HG02571 (cell line): Measurements from ENCODE around the gene CHRDL2.

ENCODE experiments used
- ATAC-seq: cut with Tn5 transposase; IDR thresholded peaks from one replicate; pipeline ENCODE4 v1.9.1; 2021; ENCODE audit warnings: mild to moderate bottlenecking, moderate library complexity; ENCODE audit not compliant: unreplicated experiment

CHRDL2 gene

DNA sequence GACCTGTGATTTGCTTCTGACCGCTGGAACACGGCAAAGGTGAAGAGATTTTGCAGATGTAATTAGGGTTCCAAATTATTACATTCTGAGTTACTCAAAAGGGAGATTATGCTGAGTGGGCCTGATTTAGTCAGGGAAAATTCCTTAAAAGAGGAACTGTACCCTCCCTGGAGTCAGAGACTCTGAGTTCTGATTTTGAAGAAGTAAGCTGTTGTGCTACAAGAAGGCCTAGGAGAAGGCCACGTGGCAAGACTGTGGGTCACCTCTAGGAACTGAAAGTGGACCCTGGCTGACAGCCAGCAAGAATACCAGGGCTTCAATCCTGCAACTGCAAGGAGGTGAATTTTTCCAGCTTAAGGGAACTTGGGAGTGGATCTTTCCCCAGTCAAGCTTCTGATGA is 45.3 kb downstream of the CHRDL2 start:
- no peak for ATAC-seq

DNA sequence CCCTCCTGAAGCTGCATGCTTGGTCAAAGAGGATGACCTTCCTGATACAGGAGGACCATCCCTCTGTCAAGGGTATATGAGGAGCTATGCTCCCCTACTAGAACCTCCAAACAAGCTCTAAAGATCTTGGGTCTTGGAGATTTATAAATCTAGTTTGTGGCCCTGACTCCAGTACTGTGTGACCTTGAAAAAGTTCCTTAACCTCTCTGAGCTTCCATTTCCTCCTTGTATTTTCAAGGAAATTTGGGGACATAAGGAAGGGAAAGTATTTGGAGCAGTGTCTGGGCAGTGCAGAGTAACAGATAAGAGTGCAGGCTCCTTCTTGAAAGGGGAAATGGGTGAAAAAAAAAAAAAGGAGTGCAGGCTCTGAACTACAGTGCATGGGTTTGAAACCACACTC is 45.9 kb downstream of the CHRDL2 start:
- no peak for ATAC-seq

DNA sequence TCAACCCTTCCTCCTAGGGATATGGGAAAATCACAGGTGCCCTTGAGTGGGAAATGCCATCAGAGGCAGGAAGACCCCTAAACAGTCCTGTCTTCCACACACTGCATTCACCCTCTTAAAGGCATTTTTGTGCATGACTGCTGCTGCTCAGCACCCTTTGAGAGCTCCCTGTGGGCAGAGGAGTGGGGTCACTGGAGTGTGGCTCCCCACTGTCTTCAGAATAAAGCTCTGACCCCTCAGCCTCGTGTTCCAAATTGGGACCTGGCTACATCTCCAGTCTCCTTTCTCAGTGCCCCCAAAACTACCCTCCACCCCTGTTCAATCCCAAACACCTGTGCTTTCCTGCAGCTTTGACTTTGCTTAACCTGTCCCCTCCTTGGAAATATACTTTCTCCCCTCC is 46.6 kb downstream of the CHRDL2 start:
- ATAC-seq: no peak

DNA sequence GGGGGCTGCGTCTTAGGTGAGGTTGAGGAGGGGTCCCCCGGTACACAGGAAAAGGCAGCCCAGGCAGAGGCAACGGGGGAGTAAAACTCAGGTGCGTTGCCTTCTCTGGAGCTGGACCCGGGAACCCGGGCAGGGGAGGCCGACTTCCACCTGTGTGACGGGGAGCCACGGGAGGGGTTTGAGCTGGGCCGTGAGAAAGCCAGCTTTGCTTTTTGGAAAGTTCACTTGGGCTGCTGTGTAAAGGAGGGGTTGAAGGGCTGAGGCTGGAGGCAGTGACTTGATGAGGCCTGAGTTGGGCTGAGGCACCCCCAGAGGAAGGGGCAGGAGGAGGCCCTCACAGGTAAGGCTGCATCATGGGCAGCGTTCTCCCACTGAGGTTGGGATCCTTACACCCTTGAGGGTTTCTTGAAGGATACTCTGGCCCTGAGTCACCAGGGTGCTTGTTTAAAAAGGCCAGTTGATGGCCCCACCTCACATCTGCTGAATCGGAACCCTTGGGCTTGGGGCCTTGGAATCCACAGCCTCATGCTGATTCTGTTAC is 47.2 kb downstream of the CHRDL2 start:
- ATAC-seq: no peak

DNA sequence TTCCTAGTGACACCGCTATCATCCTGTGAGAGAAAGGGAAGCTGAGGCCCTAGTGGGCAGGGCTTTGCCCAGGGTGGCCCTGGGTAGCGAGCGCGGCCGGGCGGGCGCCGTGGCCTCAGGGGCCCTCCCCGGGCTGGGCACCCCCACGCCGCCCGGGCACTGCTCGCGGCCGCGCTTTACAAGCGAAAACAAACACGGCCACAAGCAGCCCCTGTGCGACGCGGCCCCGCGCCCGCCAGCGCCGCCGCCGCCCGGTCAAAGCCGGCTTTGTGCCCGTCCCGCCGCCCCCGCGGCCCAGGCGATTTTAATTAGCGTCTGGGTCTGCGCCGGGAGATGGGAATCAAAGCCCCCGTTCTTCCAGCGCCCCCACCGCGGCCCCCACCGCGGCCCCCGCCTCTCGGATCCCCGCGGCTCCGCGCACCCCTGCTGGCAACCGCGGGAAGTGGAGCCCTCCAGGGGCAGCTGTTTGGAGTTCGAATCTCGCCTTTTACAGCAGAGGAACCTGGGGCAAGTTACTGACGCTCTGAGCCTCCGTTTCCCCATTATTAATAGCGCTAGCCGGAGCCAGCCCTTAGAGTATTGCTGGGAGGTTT is 47.9 kb downstream of the CHRDL2 start:
- ATAC-seq: no peak

DNA sequence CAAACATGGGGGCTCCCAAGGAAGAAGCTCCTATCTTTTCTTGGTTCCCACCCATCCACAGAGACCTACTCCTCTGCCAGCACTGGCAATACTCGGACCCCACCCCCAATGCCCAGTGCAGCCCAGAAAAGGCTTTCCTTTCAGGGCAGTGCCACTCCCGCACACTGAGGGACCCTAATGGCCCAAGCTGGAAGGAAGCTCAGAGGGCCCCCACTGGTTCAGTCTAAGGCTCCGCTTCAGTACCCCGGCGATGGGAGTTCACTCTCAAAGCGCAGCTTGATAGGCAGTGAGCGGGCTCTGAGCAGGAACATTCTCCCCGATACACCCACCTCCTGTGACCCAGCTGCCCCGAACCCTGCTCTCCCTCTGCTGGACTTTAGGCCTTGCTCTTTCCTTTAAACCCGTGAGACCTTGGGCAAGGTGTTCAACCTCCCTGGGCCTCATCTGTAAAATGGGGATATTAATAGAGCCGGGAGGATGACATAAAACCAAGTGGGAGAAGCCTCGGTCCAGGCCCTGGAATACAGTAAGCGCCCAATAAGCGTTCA is 48.4 kb downstream of the CHRDL2 start:
- no peak for ATAC-seq

DNA sequence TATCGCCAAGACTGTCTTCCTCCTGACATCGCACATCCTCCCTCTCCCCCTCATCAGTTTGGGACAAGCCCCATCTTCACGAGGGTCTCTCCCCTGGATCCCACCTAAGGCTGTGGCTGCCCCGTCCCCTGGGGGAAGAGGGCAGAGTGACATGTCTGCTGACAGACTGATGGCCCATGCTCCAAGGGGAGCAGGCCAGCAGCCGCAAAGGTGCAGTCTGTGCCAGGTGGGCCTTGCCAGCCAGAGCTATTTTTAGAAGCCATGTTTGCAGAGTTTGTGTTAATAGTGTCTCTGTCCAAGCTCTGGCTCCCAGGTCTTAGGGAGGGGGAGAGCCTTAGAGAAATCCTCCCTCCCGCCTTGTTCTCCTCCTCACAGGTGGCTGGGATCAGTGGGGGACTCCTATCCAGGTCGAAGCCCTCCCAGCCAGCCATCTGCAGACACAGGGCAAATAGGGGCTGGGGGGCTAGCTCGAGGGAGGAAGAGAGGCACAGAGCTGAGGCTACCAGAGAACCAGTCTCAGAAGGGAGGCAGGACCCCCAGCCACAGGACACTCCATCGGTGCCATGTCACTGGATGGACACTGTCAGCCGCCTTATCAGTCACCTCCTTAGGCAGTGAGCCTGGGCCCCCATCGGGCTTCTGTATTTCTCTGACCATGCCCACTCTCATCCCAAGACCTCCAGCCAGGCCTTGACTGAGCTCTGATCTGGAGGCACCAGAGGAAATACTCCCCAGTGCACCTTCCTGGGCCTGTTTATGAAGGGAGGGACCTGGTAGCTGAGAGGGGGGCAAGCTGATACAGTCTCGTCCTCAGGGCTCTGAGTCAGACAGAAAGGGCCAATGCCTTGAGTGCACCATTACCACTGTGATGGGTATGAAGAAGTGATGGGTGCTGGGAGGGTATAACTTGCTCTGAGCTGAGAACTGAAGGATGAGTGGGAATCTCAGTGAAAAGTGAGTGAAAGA is 49.3 kb downstream of the CHRDL2 start:
- ATAC-seq: no peak

DNA sequence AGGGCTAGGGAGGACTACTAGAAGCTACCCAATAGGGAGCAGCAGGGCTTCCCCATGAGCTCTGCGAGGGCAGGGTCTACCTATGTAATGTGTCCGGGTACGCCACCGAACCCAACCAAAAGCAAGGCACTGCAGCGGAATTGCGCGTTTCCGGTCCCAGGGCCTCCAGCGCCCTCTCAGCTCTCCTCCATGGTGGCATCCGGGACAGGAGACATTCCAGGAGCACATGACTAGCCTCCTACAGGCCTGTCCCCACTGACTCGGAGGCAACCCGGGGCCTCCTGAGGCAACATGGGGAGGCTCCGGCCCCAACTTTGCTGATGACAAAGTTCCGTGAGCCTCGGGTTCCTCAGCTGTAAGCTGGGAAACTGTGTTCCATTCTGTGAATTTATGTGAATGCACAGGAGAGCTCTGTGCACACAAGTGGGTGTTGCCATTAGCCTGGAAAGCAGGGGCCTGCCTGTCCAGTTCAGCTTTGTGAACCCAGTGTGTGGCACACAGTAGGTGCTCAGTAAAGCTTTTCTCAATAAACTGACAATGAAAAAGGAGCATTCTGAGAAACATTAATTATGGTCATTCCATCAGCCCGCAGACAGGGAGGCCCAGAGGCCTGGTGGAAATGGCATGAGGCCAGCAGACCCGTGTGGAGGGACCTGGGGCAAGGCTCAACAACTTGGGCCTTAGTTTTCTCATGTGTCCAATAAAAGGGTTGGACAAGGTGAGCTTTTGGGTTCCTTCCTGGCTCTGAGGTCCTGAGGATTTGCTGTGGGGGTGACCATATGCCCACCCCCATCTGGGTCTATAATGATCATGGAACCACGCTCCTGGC is 50.3 kb downstream of the CHRDL2 start:
- ATAC-seq: no peak

DNA sequence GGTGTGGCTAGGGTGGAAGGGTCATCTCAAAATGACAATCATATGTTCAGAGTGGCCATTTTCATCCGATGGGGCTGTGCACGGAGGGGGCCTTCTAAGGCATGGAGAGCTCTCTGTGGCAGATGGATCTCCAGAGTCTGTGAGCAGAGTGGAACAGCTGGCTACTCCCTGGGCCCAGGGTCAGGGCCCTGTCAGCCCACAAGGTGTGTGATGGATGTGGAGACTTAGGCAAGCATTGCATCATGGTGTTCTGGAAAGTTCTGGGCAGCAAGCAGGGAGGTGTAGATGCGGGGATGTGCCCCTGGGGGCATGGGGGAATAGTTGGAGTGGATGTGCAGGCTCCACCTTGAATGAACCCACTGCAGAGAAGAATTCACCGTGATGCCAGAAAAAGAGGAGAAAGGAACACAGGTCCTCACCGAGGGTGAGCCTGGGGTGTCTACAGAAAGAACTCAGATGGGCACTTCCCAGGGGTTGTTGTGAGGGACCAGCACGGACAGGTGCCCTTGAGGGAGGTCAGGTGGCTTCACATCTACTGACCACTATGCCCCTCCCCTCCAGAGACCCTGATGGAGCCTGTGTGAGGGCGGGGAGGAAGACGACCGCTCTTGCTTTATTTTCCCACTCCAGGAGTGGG is 51.1 kb downstream of the CHRDL2 start:
- ATAC-seq: no peak

DNA sequence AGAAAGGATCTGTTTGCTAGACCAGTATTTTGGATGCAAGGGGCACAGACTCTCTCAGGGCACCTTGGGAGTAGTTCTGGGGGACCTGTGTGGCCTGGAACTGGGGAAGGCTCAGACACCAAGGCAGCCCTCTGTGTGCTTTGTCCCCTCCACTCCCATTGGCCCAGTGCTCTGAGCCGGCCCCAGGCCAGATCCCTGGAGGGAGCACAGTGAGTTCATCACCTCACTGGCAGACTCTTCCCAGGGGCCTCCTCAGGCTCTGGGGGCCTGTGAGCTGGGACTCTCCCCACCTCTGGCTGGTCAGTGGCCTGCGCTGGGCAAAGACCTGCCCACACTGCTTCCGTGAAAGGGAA is 51.7 kb downstream of the CHRDL2 start:
- no peak for ATAC-seq

DNA sequence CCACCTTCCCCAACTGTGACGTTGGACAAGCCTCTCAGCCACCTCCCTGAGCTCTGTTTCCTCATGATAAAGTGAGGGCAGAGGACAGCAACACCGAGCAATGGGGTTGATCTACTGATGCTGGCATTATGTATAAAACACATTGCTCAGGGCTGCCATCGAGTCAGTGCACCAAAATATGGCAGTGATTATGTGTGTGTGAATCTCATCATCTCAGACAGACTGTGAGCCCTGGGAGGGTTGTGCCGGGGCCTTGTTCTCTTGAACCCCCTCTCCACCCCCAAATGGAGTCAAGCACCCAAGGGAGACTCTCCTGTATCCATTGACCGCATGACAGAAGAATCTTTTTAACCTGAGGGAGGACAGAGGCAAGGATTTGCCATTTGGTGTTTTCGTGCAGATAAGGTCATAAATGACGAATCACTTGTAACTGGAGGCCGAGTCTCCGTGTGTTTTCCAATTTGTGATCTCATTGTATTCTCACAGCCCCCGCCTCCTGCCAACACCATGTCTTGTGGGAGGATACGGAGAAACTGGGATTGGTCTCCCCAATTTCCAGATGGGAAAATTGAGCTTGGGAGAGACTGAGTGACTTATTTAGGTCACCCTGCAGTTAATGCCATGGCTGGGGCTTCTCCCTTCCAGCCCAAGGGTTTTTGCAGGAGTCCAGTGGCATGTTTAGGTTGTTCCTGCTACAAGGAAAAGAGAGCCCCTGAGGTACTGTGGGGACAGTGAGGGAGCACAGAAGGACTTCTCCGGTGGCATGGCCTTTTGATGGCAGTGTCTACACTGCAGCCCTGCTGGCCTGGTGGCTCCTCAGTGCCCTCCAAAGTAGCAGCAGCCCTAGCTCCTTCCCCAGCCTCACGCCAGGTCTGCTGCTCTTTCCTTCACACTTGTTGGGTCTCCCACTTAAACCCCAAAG is 52.4 kb downstream of the CHRDL2 start:
- no peak for ATAC-seq

DNA sequence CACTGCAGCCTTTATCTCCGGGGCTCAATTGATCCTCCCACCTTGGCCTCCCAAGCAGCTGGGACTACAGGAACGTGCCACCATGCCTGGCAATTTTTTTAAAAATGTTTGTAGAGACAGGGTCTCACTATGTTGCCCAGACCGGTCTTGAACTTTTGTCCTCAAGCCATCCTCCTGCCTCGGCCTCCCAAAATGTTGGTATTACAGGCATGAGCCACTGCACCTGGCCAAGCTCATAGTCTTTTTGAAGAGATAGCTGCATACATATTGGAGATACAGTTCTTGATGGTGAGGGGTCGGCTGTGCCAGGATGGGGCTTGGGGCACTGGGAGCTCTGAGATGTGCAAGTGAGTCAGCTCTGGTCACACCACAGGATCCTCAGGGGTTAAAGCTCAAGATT is 53.2 kb downstream of the CHRDL2 start:
- ATAC-seq: no peak

DNA sequence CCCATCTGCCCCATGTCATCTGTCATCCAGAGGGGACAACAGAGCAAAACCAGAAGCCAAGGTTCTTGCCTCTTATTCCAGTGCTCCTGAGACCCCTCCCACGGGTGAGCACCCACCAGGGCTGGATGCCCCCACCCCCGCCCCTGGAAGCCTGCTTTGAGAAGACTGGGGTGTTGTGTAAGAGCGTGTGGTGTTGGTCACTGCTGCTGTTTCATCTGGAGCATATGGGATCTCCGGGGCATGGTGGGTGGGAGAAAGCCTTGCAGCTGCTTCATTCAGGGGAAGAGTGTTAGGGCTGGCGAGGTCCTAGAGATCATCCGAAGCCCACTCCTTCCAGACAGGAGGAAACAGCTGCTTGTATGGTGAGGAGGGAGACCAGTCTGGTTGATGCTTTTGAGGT is 54.1 kb downstream of the CHRDL2 start:
- no peak for ATAC-seq

DNA sequence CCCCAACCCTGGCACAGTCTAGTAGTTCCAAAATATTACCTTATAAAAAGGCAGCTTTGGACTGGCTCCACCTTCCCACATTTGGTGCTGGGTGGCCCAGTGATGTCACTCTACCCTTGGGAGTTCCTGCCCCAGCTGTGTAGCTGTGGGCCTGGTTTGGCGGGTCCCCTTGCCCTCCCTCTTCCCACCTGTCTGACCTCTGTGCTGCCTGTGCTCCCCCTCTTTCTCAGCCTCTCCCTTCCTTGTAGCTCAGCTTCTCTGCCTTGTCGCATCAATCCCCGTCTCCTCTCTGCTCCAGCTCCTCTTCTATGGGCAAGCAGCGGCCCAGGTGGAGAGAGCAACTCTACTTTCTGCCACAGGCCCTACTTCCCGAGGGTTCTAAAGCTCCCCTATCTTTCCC is 54.6 kb downstream of the CHRDL2 start:
- no peak for ATAC-seq

DNA sequence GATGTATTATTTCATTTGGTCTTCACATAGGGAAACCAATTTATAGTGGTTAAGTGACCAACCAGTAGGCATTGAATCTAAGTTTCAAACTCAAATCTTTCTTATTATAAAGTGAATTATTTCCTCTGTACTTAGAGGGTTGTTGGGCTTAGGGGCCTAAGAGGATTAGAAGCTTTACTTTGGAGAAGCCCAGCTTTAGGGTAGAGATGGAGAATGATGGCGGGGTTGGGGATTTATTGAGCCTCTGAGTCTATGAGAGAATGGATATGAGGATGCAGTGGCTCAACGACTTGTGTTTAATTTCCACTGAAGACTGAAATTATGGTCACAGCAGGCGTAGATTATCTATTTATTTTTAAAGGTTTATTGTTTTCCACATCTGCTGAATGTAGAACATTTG is 55.5 kb downstream of the CHRDL2 start:
- ATAC-seq: no peak

DNA sequence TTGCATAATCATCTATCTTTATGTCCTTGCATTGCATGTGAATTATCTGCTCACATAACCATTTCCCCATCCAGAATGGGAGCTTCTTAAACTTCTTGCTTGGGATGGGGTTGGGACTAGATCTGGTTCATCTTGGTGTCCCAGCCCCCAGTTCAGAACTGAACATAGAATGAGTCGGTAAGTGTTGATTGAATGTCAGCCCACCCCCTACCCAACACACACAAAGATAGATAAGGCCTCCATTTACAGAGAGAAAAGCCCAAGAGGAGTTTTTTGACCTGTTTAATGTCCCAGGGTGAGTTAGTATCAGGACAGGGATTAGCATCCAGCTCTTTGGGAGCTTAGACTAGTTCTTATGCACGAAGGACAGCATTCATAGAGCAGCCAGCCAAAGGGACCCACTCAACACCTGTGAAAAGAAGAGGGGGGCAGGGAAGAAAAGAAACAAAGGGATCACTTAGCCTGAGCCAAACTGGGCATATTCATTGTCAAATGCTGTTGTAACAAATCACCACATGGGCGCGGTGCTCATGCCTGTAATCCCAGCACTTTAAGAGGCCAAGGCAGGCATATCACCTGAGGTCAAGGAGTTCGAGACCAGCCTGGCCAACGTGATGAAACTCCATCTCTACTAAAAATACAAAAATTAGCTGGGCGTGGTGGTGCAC is 57.4 kb downstream of the CHRDL2 start:
- ATAC-seq: no peak

DNA sequence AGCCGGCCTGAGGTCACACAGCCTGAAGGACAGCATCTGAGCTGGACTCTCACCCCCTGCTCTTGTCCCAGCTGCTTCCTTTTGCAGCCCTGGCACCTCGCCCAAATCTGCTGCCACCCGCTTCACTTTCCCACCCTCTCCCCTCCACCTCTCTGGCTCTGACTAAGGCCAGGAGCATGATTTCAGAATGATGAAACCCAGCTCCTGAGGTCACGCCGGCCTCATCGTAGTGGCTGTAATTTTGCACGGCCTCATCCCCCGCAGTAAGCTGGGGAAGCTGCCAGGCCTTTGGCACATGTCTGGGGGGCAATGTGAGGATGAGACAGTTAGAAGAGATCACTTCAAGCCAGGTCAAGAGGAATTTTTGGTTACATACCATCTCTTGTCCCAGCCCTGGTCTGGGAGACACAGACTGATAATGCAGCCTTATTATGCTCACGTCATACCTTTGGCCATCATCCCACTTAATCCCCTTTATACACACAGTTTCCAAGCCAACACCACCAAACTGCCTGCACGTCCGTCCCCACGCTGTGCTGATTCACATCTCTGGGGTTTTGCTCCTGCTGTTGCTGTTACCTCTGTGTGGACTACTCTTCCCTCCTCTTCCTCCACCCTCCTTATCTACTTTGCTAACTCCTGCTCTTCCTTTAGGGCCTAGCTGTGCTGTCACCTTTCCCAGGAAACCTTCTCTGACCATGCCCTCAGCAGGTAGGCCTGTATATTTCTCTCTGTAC is 58.1 kb downstream of the CHRDL2 start:
- ATAC-seq: no peak

DNA sequence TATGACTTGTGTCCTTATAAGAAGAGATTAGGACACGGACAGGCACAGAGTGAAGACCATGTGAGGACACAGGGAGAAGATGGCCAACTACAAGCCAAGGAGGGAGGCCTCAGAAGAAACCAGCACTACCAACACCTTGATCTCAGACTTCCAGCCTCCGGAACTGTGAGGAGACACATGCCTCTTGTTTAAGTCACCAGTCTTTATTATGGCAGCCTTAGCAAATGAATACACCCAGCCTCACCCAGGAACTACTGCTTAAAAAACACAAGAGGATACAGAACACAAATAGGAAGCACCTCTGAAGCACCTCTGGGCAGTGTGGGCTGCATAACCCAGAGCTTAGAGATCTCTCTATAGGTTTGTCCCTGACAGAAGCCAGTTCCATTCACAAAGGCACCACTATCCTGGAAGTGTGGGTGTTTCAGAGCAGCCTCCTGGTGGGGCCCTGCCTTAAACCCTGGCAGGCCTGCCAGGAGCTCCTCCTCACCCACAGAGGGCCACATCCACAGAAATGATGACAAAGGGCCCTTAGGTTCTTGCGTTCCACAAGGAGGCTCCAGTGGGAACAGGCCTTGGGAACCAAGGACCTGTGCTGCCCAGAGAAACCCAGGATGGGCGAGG is 58.8 kb downstream of the CHRDL2 start:
- no peak for ATAC-seq
